H1 (cell line): ENCODE data around the gene TMCC3. TPM values are rescaled to one million over a fixed set of nuclear protein-coding genes. Genes with fewer than 3 reads are reported as not detected.

Experiments used
- ASH2L ChIP-seq: fragments of 200-600, 300-600 bp; sonication (generic); IDR thresholded peaks from one replicate; pipeline ENCODE4 v1.7.1; 2017; ENCODE audit warnings: low read length
- BACH1 ChIP-seq: IDR thresholded peaks from 2 replicates; pipeline ENCODE4 v1.6.1; 2012; ENCODE audit warnings: low read length, improper control_type of control experiment
- CEBPB ChIP-seq: IDR thresholded peaks from 2 replicates; pipeline ENCODE4 v1.6.1; 2012; ENCODE audit warnings: low read depth, low read length
- POU5F1 ChIP-seq: IDR thresholded peaks from 2 replicates; pipeline ENCODE4 v1.6.1; 2011; ENCODE audit warnings: low read depth, mild to moderate bottlenecking, low read length, moderate library complexity
- SRF ChIP-seq: IDR thresholded peaks from 2 replicates; pipeline ENCODE4 v1.6.1; 2011; ENCODE audit warnings: mild to moderate bottlenecking, low read depth, low read length, moderate library complexity
- polyA plus RNA-seq, 7 experiments: library from polyadenylated mRNA; depleted of rRNA in 3 of 7; stranded (reverse) in 5 of 7; unstranded in 2 of 7; fragments of >200 nt in 5 of 7; fragments of 200-250 nt in 2 of 7; gene quantifications; 1 replicate in 5 of 7; 2 replicates in 1 of 7; 4 replicates in 1 of 7; pipeline versions ENCODE4 v1.2.1 to v1.2.3, GENCODE V29; 2011 to 2013; ENCODE audit warnings: missing spikeins in 2 of 7, mixed read lengths in 2 of 7
- total RNA-seq: library from RNA; stranded (reverse); fragmentation: NEBNext Ultra II Directional; extraction: Animal tissue kit (Norgen Biotek cat#: 25700); gene quantifications from 2 replicates; pipeline ENCODE4 v1.2.1, GENCODE V29; 2021

TMCC3 gene
- total and polyA plus RNA-seq, 2 of the 8 experiments (the other 6 are each of a cell fraction or from before 2014, with no cell fraction given) = 1.7 to 4.1 TPM

DNA sequence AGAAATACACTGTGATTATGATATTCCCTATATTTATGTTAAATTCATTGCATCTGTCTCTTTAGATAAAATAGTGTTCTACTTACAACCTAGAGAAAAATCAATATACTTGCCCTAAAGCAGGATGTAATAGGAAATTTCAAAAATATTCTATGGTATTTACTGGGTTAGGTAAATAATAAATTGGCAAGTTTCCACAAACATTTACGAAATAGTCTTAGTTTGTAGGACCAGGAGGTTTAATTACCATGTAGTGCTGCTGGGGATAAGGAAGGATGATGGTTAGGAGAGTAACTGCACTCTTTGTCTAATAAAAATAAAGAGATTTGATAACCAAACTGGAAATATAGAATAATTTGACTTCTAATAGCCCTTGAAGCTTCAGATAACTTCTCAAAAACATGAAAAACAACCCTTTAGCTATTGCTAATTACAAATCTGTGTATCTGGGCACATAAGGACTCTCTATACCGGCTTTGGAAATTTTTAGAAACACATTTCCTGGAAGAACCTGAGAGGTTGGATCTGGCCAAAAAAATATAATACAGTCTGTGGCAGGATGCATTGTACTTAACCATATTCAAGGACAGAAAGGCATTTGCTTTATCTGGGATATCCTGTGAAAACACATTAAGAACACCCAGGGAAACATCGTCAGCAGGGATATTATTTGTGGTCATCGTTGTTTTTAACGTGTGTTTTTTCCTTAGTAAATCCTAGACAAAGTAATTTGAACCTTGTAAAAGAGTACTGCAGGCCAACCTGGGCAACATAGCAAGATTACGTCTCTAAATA lies 36.7 kb upstream of the TMCC3 start (continued):
- TF ChIP-seq SRF (no peak), BACH1 (no peak), ASH2L (no peak), POU5F1 (no peak), CEBPB (no peak)
